ENCODE results near the gene MPHOSPH8.

GRCh38 chr13:19596086-19596485, 37.4 kb upstream of the MPHOSPH8 start:
- TF ChIP-seq, protein P1, sequence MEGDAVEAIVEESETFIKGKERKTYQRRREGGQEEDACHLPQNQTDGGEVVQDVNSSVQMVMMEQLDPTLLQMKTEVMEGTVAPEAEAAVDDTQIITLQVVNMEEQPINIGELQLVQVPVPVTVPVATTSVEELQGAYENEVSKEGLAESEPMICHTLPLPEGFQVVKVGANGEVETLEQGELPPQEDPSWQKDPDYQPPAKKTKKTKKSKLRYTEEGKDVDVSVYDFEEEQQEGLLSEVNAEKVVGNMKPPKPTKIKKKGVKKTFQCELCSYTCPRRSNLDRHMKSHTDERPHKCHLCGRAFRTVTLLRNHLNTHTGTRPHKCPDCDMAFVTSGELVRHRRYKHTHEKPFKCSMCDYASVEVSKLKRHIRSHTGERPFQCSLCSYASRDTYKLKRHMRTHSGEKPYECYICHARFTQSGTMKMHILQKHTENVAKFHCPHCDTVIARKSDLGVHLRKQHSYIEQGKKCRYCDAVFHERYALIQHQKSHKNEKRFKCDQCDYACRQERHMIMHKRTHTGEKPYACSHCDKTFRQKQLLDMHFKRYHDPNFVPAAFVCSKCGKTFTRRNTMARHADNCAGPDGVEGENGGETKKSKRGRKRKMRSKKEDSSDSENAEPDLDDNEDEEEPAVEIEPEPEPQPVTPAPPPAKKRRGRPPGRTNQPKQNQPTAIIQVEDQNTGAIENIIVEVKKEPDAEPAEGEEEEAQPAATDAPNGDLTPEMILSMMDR (IDR thresholded peaks at IDR 0.05; ENCODE audit: low read depth, low read length, poor library complexity, severe bottlenecking), result no peak
- no peak for TF ChIP-seq EZH2phosphoT487 (IDR thresholded peaks at IDR 0.05; ENCODE audit: borderline replicate concordance, low read length)

Measured in DOHH2 (cell line).